ENCODE results near the gene COX19.

COX19 gene

GRCh38 chr7:991729-992656 is 16.6 kb upstream of the COX19 start:
- Histone ChIP-seq H3K9ac (ENCODE audit: low read depth in 1 of 2, low read length in 2 of 2) (no peak overlapping the region), H3K27ac (ENCODE audit: low read depth, low read length) (no peak overlapping the region), H3K4me3 (ENCODE audit: low read depth in 1 of 2, low read length in 2 of 2) (no peak overlapping the region), H3K9me3 (ENCODE audit: control insufficient read depth in 1 of 2, low read length in 2 of 2) (no peaks in the 10 kb centered on the region), H3K27me3 (ENCODE audit: control insufficient read depth in 1 of 2, insufficient read depth in 2 of 2, low read length in 2 of 2) (no peaks in the 10 kb centered on the region), H3K36me3 (ENCODE audit: control insufficient read depth in 1 of 2, insufficient read depth in 2 of 2, low read length in 2 of 2) (peaks cover 0 to 3% of the 10 kb centered on the region in 2 donors), H3K4me1 (ENCODE audit: control insufficient read depth in 1 of 2, insufficient read depth in 2 of 2, low read length in 2 of 2) (peaks cover 0 to under 1% of the 10 kb centered on the region in 2 donors)

DNA sequence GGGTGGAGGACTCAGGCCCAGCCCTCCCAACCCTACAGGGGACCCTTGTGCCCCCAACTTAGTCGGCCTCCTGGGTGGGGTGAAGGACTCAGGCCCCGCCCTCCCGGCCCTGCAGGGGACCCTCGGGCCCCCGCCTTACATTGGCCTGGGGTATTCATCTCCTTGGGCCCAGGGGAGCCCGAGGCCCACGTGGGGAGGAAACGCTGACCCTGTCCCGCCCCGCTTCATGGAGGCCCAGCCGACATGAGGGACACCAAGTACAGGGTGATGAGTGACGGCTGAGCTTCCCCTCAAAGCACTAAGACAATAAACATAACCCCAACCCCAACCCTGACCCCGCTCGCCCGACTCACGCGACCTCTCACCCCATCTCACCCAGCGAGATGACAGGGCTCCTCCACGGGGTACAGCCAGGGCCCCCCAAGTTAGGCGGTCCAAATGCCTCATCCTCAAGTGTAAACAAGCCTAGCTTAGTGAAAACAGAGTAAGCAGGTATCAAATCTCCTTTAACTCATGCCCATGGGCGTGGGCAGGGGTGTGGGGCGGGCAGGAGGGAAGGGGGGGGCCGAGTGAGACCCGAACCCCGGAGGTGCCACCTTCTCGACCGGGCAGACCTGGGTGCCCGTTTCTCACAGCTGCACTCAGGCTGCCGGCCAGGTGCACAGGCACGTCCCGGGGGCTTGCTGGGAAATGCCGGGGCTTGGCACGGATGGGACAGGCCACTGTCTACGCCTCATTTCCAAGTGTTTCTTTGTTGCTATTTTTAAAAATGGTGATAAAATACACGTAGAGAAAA is 15.8 kb upstream of the COX19 start:
- Histone ChIP-seq H3K4me3 (ENCODE audit: low read depth in 1 of 2, low read length in 2 of 2) (no peak overlapping the region), H3K9ac (ENCODE audit: low read depth in 1 of 2, low read length in 2 of 2) (no peak overlapping the region), H3K4me1 (ENCODE audit: control insufficient read depth in 1 of 2, insufficient read depth in 2 of 2, low read length in 2 of 2) (peaks cover 0 to 5% of the 10 kb centered on the region in 2 donors), H3K36me3 (ENCODE audit: control insufficient read depth in 1 of 2, insufficient read depth in 2 of 2, low read length in 2 of 2) (peaks cover 0 to 3% of the 10 kb centered on the region in 2 donors), H3K9me3 (ENCODE audit: control insufficient read depth in 1 of 2, low read length in 2 of 2) (no peaks in the 10 kb centered on the region), H3K27me3 (ENCODE audit: control insufficient read depth in 1 of 2, insufficient read depth in 2 of 2, low read length in 2 of 2) (no peaks in the 10 kb centered on the region), H3K27ac (ENCODE audit: low read depth, low read length) (no peak overlapping the region)

DNA sequence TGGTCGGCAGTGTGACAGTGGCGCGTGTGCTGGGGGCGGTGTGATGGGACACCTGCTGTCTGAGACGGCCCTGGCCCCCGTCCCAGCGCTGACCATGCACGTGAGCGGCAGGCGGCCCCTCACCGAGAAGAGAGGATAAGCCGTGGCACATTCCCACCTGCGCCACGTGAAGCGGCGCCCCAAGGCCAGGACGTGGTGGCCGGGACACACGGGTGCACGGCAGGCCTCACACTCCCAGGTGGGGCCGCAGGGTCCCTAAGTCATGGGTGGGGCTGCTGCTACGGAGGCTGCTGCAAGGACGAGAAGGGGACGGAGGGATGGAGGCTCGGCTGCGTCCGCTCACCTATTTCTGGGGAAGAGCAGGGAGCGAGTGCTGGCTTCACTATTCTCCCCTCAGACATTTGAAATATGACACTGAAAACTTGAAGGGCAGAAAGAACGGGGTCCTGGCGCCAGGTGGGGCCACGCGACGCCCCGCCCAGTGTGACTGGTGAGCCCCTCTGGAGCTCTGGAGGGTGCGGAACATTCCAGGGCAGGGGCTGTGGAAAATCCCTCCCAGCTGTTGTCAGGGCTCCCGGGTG is 15.1 kb upstream of the COX19 start:
- no peak overlapping the region for H3K27ac ChIP-seq (ENCODE audit: low read depth, low read length)
- H3K9ac ChIP-seq (ENCODE audit: low read depth in 1 of 2, low read length in 2 of 2): no peak overlapping the region
- H3K27me3 ChIP-seq (ENCODE audit: control insufficient read depth in 1 of 2, insufficient read depth in 2 of 2, low read length in 2 of 2): no peaks in the 10 kb centered on the region
- H3K4me3 ChIP-seq (ENCODE audit: low read depth in 1 of 2, low read length in 2 of 2): no peak overlapping the region
- H3K4me1 ChIP-seq (ENCODE audit: control insufficient read depth in 1 of 2, insufficient read depth in 2 of 2, low read length in 2 of 2): peaks cover 0 to 11% of the 10 kb centered on the region in 2 donors
- peaks cover 0 to 3% of the 10 kb centered on the region in 2 donors for H3K36me3 ChIP-seq (ENCODE audit: control insufficient read depth in 1 of 2, insufficient read depth in 2 of 2, low read length in 2 of 2)
- no peaks in the 10 kb centered on the region for H3K9me3 ChIP-seq (ENCODE audit: control insufficient read depth in 1 of 2, low read length in 2 of 2)

DNA sequence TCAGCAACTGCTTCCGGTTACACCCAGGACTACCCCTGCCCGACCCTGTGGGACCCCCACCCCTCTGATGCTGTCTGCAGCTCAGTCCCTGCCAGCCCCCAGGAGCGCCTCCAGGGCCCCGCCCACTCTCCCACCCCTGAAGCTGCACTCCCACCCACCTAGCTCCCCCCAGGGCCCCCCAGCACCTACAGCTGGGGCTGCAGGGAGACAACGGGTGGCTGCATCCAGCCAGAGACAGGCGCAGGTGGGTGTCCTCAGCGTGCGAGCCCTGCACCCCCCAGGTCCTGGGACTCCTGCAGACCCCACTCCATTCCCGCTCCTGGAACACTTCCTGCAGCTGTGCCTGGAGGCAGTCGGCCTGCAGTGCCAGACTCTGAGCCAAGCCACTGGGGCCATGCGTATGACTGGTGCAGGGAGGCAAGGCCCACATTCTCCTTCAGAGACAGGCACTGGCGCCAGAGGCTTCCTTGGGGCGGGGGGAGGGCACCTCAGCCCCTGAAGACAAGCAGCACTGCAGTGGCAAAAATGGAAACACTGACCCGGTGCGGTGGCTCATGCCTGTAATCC is 13.7 kb upstream of the COX19 start:
- H3K27me3 ChIP-seq (ENCODE audit: control insufficient read depth in 1 of 2, insufficient read depth in 2 of 2, low read length in 2 of 2): no peaks in the 10 kb centered on the region

DNA sequence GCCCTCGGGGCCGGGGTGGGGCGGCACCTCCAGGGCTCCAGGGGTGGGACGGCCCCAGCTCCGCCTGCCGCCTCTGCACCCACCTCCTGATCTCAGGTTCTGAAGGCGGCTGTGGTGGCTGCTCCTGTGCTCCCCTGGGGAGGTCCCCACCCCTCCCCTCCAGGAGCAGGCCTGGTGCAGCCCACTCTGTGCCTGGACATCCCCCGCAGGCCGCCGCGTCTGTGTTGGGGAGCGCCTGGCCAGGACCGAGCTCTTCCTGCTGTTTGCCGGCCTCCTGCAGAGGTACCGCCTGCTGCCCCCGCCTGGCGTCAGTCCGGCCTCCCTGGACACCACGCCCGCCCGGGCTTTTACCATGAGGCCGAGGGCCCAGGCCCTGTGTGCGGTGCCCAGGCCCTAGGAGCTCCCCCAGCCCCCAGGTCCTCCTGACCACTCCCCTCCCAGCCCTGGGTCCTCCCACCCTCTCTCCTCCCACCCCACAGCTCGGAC is 13.1 kb upstream of the COX19 start:
- Histone ChIP-seq H3K27me3 (ENCODE audit: control insufficient read depth in 1 of 2, insufficient read depth in 2 of 2, low read length in 2 of 2) (no peaks in the 10 kb centered on the region), H3K36me3 (ENCODE audit: control insufficient read depth in 1 of 2, insufficient read depth in 2 of 2, low read length in 2 of 2) (no peaks in the 10 kb centered on the region), H3K9me3 (ENCODE audit: control insufficient read depth in 1 of 2, low read length in 2 of 2) (no peaks in the 10 kb centered on the region), H3K4me3 (ENCODE audit: low read depth in 1 of 2, low read length in 2 of 2) (no peak overlapping the region), H3K9ac (ENCODE audit: low read depth in 1 of 2, low read length in 2 of 2) (no peak overlapping the region), H3K27ac (ENCODE audit: low read depth, low read length) (no peak overlapping the region), H3K4me1 (ENCODE audit: control insufficient read depth in 1 of 2, insufficient read depth in 2 of 2, low read length in 2 of 2) (peaks cover 0 to 11% of the 10 kb centered on the region in 2 donors)

More for the DNA sequence above, 13.7 kb upstream of the COX19 start:
- no peak overlapping the region for H3K27ac ChIP-seq (ENCODE audit: low read depth, low read length)
- no peak overlapping the region for H3K9ac ChIP-seq (ENCODE audit: low read depth in 1 of 2, low read length in 2 of 2)
- no peaks in the 10 kb centered on the region for H3K9me3 ChIP-seq (ENCODE audit: control insufficient read depth in 1 of 2, low read length in 2 of 2)
- peaks cover 0 to 11% of the 10 kb centered on the region in 2 donors for H3K4me1 ChIP-seq (ENCODE audit: control insufficient read depth in 1 of 2, insufficient read depth in 2 of 2, low read length in 2 of 2)
- H3K36me3 ChIP-seq (ENCODE audit: control insufficient read depth in 1 of 2, insufficient read depth in 2 of 2, low read length in 2 of 2): no peaks in the 10 kb centered on the region
- H3K4me3 ChIP-seq (ENCODE audit: low read depth in 1 of 2, low read length in 2 of 2): no peak overlapping the region

DNA sequence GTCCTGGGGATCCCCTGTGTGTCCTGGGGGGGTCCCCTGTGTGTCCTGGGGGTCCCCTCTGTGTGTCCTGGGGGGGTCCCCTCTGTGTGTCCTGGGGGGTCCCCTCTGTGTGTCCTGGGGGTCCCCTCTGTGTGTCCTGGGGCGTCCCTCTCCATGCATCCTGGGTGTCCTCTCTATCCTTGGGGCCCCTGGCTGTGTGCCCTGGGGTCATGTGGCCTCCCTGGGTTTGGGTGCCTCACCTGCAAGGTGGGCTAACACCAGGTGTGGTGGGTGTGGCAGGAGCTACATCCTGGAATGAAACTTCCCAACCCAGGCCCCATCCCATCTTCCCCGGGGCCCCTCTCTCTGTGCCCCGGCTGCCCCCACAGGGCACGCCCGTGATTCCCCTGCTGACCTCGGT is 12.6 kb upstream of the COX19 start:
- H3K4me3 ChIP-seq (ENCODE audit: low read depth in 1 of 2, low read length in 2 of 2): no peak overlapping the region
- no peaks in the 10 kb centered on the region for H3K36me3 ChIP-seq (ENCODE audit: control insufficient read depth in 1 of 2, insufficient read depth in 2 of 2, low read length in 2 of 2)
- no peak overlapping the region for H3K9ac ChIP-seq (ENCODE audit: low read depth in 1 of 2, low read length in 2 of 2)
- no peak overlapping the region for H3K27ac ChIP-seq (ENCODE audit: low read depth, low read length)
- peaks cover 2 to 11% of the 10 kb centered on the region in 2 donors for H3K4me1 ChIP-seq (ENCODE audit: control insufficient read depth in 1 of 2, insufficient read depth in 2 of 2, low read length in 2 of 2)
- no peaks in the 10 kb centered on the region for H3K9me3 ChIP-seq (ENCODE audit: control insufficient read depth in 1 of 2, low read length in 2 of 2)
- no peaks in the 10 kb centered on the region for H3K27me3 ChIP-seq (ENCODE audit: control insufficient read depth in 1 of 2, insufficient read depth in 2 of 2, low read length in 2 of 2)

- Histone ChIP-seq H3K4me3 (ENCODE audit: low read depth in 1 of 2, low read length in 2 of 2) (peak overlapping the region; percentile 36 to 40), H3K27ac (ENCODE audit: low read depth, low read length) (no peak overlapping the region), H3K27me3 (ENCODE audit: control insufficient read depth in 1 of 2, insufficient read depth in 2 of 2, low read length in 2 of 2) (no peaks in the 10 kb centered on the region)
Observed at GRCh38 chr7:986766-987751, 11.7 kb upstream of the COX19 start.

DNA sequence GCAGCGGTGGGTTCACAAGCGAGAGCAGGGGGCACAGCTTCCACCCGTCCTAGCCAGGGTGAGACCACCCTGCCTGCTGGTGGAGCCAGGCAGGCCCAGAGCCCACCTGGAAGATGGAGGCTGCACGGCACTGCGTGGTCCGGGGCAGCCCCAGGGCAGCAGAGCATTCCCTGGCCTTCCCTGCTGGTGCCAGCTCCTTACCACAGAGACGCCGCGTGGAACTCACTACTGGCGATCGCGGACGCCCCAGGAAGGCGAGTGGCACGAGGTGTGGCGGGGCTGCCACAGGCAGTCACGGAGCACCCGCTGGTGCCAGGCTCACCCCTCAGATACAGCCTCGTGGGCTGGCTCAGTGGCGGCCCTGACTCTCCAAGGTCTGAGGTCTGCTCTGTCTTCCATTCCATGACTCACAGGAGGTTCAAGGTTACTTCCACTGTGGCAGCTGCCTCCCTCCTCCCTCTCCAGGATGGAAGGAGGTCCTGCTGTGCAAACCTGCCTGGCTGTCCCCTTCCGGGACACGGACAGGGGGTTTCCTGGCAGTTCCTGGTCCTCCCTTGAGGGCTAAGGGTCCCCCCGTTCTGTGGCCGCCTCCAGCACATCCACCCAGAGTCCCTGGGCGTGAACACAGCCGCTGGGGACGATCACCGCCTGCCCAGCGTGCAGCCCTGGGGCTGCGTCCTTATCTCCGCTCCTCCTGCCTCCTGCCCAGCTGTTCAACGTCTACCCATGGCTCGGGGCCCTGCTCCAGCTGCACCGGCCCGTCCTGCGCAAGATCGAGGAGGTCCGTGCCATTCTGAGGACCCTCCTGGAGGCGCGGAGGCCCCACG is 10.8 kb upstream of the COX19 start:
- Histone ChIP-seq H3K4me1 (ENCODE audit: control insufficient read depth in 1 of 2, insufficient read depth in 2 of 2, low read length in 2 of 2) (peaks cover 8 to 11% of the 10 kb centered on the region in 2 donors), H3K4me3 (ENCODE audit: low read depth in 1 of 2, low read length in 2 of 2) (peak overlapping the region; percentile 36 to 40), H3K27me3 (ENCODE audit: control insufficient read depth in 1 of 2, insufficient read depth in 2 of 2, low read length in 2 of 2) (no peaks in the 10 kb centered on the region), H3K36me3 (ENCODE audit: control insufficient read depth in 1 of 2, insufficient read depth in 2 of 2, low read length in 2 of 2) (no peaks in the 10 kb centered on the region), H3K27ac (ENCODE audit: low read depth, low read length) (no peak overlapping the region), H3K9me3 (ENCODE audit: control insufficient read depth in 1 of 2, low read length in 2 of 2) (no peaks in the 10 kb centered on the region), H3K9ac (ENCODE audit: low read depth in 1 of 2, low read length in 2 of 2) (peak overlapping the region in 1 of 2 donors; percentile 47)

More at GRCh38 chr7:986766-987751, 11.7 kb upstream of the COX19 start:
- Histone ChIP-seq H3K9me3 (ENCODE audit: control insufficient read depth in 1 of 2, low read length in 2 of 2) (no peaks in the 10 kb centered on the region), H3K4me1 (ENCODE audit: control insufficient read depth in 1 of 2, insufficient read depth in 2 of 2, low read length in 2 of 2) (peaks cover 8 to 11% of the 10 kb centered on the region in 2 donors), H3K36me3 (ENCODE audit: control insufficient read depth in 1 of 2, insufficient read depth in 2 of 2, low read length in 2 of 2) (no peaks in the 10 kb centered on the region), H3K9ac (ENCODE audit: low read depth in 1 of 2, low read length in 2 of 2) (peak overlapping the region in 1 of 2 donors; percentile 47)

Data from duodenal mucosa (tissue), 2 donors.